Activated CD8-positive, alpha-beta memory T cell treated with anti-CD3 and anti-CD28 coated beads, Interleukin-2, amount 50 U/mL, for 48 hours (primary cell): Measurements from ENCODE around the gene XIST.
"Not testable (repeated sequence)": the region's sequence is repeated elsewhere in the genome, so short reads cannot be mapped to it uniquely, and the experiment has no call there.

ENCODE experiments used
- DNase-seq: peaks from one replicate; pipeline ENCODE4 v3.0.0-alpha.2; 2020

XIST gene

DNA sequence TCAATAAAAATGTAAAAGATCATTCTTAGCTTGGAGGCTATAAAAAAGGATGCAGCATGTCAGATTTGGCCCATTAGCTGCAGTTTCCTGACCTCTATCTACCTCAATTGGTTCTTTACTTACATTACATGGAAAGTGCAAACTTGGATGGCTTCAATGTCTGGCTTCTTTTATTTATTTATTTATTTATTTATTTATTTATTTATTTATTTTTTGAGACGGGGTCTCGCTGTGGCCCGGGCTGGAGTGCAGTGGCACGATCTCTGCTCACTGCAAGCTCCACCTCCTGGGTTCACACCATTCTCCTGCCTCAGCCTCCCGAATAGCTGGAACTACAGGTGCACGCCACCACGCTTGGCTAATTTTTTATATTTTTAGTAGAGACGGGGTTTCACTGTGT, 60.0 kb downstream of the XIST start:
- DNase-seq, result not testable (repeated sequence)

DNA sequence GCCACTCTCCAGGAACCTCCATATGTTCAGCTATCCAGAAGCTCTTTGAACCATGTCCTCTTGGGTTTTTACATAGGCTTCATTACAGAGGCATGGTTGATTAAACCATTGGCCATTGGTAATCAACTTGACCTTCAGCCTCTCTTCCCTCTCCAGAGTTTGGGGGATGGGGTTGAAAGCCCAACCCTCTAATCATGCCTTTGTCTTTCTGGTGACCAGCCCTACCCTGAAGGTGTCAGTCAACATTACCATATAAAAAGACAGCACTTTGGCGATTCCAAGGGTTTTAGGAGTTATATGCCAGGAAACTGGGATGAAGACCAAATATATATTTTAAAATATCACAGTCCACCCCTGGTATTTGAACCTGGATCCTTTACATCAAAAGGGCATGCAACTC, 67.0 kb downstream of the XIST start:
- no peak for DNase-seq
